ENCODE results near the gene ZGPAT.

ZGPAT gene

GRCh38 chr20:63678667-63679465, 29.0 kb upstream of the ZGPAT start:
- DNase-seq, result no peak

- DNase-seq, result no peak
Measured at GRCh38 chr20:63679799-63680305, 28.0 kb upstream of the ZGPAT start.

- no peak for DNase-seq
Measured at GRCh38 chr20:63680427-63680826, 27.4 kb upstream of the ZGPAT start.

GRCh38 chr20:63680857-63681608, 26.8 kb upstream of the ZGPAT start:
- no peak for DNase-seq

- no peak for DNase-seq
Measured at GRCh38 chr20:63681609-63682142, 26.2 kb upstream of the ZGPAT start.

GRCh38 chr20:63682384-63683139, 25.3 kb upstream of the ZGPAT start:
- DNase-seq, result peak; percentile 95

- DNase-seq, result no peak
Measured at GRCh38 chr20:63685269-63686026, 22.4 kb upstream of the ZGPAT start.

- no peak for DNase-seq
Measured at GRCh38 chr20:63686094-63686491, 21.7 kb upstream of the ZGPAT start.

GRCh38 chr20:63686492-63687321, 21.1 kb upstream of the ZGPAT start:
- no peak for DNase-seq

GRCh38 chr20:63687419-63688178, 20.2 kb upstream of the ZGPAT start:
- no peak for DNase-seq

GRCh38 chr20:63688228-63689045, 19.4 kb upstream of the ZGPAT start:
- no peak for DNase-seq

- DNase-seq, result no peak
Measured at GRCh38 chr20:63689046-63690002, 18.5 kb upstream of the ZGPAT start.

- DNase-seq, result no peak
Measured at GRCh38 chr20:63690003-63690897, 17.6 kb upstream of the ZGPAT start.

GRCh38 chr20:63690898-63691710, 16.7 kb upstream of the ZGPAT start:
- no peak for DNase-seq

- no peak for DNase-seq
Measured at GRCh38 chr20:63691711-63692435, 16.0 kb upstream of the ZGPAT start.

Measured in amniotic stem cell (primary cell).